Bone marrow (tissue), 2 donors: ENCODE data around the gene DOHH.

Experiments used
- DNase-seq, 2 donors: peaks; one replicate each; lab custom pipeline; 2025; lab: John Stamatoyannopoulos, UW

The DOHH gene

GRCh38 chr19:3441986-3442329, 58.5 kb downstream of the DOHH start:
- no peak for DNase-seq

DNA sequence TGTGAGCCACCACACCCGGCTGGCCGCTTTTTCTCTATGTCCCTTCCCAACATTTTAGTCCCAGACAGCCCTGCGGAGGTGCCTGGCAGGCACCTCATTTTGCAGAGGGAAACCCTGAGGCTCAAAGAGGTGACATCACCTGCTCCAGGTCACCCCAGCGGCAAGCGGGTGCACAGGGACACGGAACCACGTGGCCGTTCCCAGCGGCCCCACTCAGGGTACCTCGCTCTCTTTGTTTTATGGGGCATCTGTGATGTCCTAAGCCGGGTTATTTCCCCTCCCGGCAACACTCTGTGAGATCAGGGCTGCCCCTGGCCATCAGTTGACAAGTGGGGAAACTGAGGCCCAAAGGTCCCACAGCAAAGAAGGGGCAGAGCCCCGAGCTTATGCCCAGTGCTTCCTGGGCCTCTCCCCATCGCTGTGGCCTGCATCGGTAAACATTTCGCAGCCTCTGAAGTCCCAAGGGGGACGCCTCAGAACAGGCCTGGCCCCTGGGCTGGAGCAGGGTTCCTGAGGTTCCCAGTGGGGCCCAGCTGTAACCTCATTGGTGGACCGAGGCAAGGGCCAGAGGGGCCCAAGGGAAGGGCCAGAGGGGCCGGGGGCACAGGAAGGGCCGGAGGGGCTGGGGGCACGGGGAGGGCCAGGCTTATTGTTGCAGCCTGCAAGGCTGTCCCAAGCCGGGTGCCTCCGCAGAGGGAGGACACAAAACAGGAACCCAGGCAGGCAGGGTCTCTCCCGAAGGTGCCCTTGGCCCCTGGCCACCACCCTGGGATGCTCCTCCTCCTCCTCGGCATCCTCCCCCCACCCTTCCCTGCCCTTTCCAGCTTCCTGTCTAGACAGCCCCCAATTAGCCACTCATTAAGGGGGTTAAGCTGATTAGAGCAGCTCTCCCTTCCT, 59.1 kb downstream of the DOHH start:
- no peak for DNase-seq
